GM12801 (cell line): Measurements from ENCODE around the gene RNASEH2A.

ENCODE experiments used
- TF ChIP-seq, protein P1 (sequence below): IDR thresholded peaks from one replicate; pipeline ENCODE4 v1.5.1; 2011; ENCODE audit warnings: control low read depth; ENCODE audit not compliant: insufficient read length; ENCODE audit errors: extremely low read depth

The RNASEH2A gene

DNA sequence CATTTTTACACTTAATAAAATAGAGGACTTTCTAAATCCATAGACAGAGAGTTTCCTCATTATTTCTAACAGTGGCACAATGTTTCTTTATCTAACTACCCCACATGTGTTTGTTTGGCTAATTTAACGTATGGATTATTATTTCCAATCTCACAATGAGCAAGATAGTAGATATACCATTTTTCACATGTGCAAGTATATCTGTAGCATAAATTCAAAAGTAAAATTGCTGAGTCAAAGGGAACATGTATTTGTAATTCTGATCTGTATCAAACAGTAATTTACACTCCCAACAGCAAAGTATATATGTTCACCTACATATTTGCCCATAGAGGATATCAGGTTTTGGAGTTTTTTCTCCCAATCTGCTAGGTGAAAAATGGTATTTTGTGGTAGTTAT is 50.3 kb downstream of the RNASEH2A start:
- TF ChIP-seq, protein P1, sequence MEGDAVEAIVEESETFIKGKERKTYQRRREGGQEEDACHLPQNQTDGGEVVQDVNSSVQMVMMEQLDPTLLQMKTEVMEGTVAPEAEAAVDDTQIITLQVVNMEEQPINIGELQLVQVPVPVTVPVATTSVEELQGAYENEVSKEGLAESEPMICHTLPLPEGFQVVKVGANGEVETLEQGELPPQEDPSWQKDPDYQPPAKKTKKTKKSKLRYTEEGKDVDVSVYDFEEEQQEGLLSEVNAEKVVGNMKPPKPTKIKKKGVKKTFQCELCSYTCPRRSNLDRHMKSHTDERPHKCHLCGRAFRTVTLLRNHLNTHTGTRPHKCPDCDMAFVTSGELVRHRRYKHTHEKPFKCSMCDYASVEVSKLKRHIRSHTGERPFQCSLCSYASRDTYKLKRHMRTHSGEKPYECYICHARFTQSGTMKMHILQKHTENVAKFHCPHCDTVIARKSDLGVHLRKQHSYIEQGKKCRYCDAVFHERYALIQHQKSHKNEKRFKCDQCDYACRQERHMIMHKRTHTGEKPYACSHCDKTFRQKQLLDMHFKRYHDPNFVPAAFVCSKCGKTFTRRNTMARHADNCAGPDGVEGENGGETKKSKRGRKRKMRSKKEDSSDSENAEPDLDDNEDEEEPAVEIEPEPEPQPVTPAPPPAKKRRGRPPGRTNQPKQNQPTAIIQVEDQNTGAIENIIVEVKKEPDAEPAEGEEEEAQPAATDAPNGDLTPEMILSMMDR, result no peak

DNA sequence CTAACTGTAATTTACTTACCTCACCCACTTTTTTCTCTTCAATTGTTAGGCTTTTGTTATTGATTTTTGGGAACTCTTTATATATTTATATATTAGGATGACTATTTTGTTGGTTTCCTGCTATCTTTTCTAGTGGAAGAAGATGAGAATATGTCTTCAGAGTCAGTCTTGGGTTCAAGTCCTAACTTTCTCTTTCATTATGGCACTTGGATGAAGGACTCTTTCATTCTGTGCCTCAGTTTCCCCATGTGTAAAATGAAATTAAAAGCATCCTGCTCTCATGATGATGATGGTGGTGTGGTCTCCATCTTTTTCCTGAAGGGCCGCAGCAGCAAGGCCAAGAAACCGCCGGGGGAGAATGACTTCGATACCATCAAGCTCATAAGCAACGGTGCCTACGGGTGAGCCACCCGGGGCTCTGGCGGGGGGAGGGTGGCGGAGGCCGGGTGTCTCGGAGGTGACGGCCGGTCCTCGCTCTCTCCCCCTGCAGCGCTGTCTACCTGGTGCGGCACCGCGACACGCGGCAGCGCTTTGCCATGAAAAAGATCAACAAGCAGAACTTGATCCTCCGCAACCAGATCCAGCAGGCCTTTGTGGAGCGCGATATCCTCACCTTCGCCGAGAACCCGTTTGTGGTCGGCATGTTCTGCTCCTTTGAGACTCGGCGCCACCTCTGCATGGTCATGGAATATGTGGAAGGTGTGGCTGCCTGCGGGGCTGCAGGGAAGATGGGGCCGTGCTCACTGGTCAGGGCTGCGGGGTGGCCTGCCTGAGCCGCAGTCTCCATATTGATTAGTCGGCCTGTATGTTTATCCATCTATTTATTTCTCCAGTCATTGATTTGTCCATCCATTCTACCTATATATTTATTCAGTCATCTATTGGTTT is 51.9 kb downstream of the RNASEH2A start:
- TF ChIP-seq, protein P1, result no peak

DNA sequence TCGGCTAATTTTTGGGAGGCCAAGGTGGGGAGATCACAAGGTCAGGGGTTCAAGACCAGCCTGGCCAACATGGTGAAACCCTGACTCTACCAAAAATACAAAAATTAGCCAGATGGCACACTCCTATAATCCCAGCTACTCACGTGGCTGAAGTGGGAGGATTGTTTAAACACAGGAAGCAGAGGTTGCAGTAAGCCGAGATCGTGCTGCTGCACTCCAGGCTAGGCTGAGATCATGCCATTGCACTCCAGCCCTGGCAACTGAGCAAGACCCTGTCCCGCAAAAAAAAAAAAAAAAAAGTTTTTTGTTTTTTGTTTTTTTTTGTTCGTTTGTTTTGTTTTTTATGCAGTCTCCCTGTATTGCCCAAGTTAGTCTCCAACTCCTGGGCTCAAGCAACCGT is 53.2 kb downstream of the RNASEH2A start:
- TF ChIP-seq, protein P1, result no peak
